Adrenal gland (tissue), 5 donors: ENCODE measurements around the gene TENT4A.

Experiments
- CTCF ChIP-seq, 6 experiments: fragments of 450-650 bp in 4 of 6; fragments of 200-600 bp in 2 of 6; sonication (generic) in 1 of 6; IDR thresholded peaks; 1 replicate in 5 of 6; 2 replicates in 1 of 6; pipeline versions ENCODE4 v1.5.1 to v1.8.0; 2016 to 2021; ENCODE audit warnings: antibody characterized with exemption in 6 of 6, mild to moderate bottlenecking in 2 of 6, moderate library complexity in 1 of 6
- POLR2A ChIP-seq, 2 donors: fragments of 450-650 bp; IDR thresholded peaks; one replicate each; pipeline ENCODE4 v1.6.1; 2017; ENCODE audit warnings: antibody characterized with exemption in 2 of 2, mild to moderate bottlenecking in 2 of 2, moderate library complexity in 1 of 2
- donor health status: DM: no; HTN: no; CAD: no.

DNA sequence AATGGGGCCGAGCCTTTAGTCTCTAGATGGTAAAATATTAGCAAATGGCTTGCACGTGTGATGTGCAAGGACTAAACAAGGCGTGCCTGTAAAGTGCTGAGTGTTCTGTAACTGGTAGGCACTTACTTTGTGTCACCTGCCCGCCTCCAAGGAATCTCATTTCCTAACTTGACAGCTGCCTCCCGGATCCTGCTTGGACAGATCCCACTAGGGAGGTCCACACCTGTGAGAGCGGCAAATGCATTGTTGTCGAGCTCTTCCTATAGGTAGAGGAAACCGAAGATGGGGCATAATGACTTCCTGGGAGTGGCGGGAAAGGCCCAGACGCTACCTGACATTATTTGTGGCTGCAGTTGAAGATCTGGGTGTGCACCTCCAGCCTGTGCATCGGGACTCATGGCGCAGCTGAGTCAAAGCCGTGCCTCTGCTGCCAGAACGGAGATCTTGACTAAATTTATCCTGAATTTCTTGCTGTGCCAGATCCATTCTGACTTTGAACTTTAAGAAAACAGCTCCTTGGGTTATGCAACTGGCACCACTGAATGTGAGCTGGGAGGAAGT lies 79.8 kb downstream of the TENT4A start:
- TF ChIP-seq POLR2A (IDR thresholded peaks at IDR 0.05) (no peak), CTCF (IDR thresholded peaks at IDR 0.05) (no peak)
